Peyer's patch (tissue), 4 donors: ENCODE measurements around the gene FASTK.

Experiments used
- POLR2A ChIP-seq, 2 donors: fragments of 450-650 bp; IDR thresholded peaks; one replicate each; pipeline ENCODE4 v1.5.1; 2017; ENCODE audit warnings: antibody characterized with exemption in 2 of 2, mild to moderate bottlenecking in 2 of 2, moderate library complexity in 2 of 2
- TF ChIP-seq, protein P1 (sequence below), 6 experiments: fragments of 450-650 bp in 4 of 6; fragments of 200-600 bp in 2 of 6; sonication (generic) in 1 of 6; IDR thresholded peaks; one replicate each; pipeline ENCODE4 v1.5.1; 2017 to 2019; ENCODE audit warnings: antibody characterized with exemption in 6 of 6, mild to moderate bottlenecking in 3 of 6, moderate library complexity in 1 of 6

DNA sequence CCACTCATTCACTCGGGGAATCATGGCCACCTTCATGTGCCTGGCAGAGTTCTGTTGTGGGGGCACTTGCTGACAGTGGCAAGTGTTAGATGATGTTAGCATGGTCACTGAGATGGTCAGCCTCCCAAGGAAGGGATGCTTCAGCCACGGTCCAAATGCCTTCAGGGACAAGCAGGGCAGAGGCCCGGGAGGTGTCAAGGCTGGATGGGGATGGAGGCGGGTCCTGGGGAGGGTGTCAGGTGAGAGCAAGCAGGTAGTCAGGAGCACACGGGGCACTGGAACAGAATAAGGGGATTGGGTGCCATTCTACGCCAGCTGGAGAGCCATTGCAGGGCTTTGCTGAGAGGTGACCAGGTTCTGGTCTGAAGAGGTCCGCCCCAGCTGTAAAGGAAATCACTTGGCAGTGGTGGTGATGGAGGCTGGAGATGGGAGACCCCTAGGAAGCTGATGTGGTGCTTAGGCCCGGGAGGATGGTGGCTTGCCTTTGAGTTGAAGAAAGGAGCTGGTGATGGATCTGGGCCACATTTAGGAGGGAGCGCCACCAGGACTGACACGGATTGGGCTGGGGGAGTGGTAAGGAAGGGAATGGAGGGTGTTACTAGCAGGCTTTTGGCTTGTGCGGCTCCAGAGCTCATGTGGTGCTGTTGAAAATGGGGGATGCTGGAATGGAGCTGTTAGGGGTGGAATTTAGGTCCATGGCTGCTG is 29.8 kb upstream of the FASTK start:
- TF ChIP-seq, protein P1, sequence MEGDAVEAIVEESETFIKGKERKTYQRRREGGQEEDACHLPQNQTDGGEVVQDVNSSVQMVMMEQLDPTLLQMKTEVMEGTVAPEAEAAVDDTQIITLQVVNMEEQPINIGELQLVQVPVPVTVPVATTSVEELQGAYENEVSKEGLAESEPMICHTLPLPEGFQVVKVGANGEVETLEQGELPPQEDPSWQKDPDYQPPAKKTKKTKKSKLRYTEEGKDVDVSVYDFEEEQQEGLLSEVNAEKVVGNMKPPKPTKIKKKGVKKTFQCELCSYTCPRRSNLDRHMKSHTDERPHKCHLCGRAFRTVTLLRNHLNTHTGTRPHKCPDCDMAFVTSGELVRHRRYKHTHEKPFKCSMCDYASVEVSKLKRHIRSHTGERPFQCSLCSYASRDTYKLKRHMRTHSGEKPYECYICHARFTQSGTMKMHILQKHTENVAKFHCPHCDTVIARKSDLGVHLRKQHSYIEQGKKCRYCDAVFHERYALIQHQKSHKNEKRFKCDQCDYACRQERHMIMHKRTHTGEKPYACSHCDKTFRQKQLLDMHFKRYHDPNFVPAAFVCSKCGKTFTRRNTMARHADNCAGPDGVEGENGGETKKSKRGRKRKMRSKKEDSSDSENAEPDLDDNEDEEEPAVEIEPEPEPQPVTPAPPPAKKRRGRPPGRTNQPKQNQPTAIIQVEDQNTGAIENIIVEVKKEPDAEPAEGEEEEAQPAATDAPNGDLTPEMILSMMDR (IDR thresholded peaks at IDR 0.05), result no peak
- TF ChIP-seq POLR2A (IDR thresholded peaks at IDR 0.05), result no peak
